HT-29 (cell line): ENCODE data around the gene PACRG. TPM values are rescaled to one million over a fixed set of nuclear protein-coding genes. Genes with fewer than 3 reads are reported as not detected.

Experiments used
- DNase-seq: peaks from one replicate; pipeline ENCODE4 v3.0.0-alpha.2; 2015; ENCODE audit warnings: low spot score
- total RNA-seq: library from RNA; depleted of rRNA; stranded (reverse); fragments of >200 nt; shearing (Covaris generic); gene quantifications from 2 replicates; pipeline ENCODE4 v1.2.3, GENCODE V29; 2014

Gene PACRG
- total RNA-seq, 1 experiment from 2014 or later: 0.81 TPM

DNA sequence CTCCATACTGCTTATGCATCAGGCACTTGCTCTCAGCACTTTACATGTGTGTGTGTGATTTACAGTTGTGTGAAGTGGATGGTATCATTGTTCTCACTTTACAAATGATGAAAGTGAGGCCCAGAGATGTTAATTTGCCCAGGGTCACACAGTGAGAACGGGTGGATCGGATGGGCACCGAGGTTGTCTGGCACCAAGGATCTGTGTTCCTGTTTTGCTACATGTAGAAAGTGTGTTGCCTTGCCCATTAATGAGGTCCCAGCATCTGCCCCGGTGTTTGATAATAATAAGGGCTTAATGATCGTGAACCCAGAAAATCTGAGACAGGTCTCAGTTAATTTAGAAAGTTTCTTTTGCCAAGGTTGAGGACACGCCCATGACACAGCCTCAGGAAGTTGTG is 470.6 kb downstream of the PACRG start:
- DNase-seq: no peak

- no peak for DNase-seq
Observed at GRCh38 chr6:163199371-163199770, 471.6 kb downstream of the PACRG start.

GRCh38 chr6:163200289-163200688 is 472.5 kb downstream of the PACRG start:
- no peak for DNase-seq

DNA sequence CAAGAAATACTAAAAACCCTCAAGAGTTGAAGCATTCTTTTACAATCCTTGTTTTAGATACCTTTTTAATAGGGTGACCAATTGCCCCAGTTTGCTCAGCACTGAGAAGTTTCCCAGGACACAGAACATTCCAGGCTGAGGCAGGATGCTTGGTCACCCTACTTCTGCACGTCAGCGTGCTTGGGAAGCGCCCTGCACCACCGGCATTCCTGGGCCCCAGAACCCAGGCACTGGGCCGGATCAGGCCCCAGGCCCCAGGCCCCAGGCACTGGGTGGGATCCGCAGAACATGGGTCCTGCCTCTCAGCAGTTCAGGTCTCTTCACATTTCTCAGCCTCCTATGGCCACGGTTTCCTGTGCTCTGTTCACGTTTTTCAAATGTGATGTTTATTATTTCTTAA is 472.9 kb downstream of the PACRG start:
- no peak for DNase-seq

- no peak for DNase-seq
Observed at GRCh38 chr6:163201855-163202254, 474.1 kb downstream of the PACRG start.

- no peak for DNase-seq
Observed at GRCh38 chr6:163206196-163206595, 478.4 kb downstream of the PACRG start.

DNA sequence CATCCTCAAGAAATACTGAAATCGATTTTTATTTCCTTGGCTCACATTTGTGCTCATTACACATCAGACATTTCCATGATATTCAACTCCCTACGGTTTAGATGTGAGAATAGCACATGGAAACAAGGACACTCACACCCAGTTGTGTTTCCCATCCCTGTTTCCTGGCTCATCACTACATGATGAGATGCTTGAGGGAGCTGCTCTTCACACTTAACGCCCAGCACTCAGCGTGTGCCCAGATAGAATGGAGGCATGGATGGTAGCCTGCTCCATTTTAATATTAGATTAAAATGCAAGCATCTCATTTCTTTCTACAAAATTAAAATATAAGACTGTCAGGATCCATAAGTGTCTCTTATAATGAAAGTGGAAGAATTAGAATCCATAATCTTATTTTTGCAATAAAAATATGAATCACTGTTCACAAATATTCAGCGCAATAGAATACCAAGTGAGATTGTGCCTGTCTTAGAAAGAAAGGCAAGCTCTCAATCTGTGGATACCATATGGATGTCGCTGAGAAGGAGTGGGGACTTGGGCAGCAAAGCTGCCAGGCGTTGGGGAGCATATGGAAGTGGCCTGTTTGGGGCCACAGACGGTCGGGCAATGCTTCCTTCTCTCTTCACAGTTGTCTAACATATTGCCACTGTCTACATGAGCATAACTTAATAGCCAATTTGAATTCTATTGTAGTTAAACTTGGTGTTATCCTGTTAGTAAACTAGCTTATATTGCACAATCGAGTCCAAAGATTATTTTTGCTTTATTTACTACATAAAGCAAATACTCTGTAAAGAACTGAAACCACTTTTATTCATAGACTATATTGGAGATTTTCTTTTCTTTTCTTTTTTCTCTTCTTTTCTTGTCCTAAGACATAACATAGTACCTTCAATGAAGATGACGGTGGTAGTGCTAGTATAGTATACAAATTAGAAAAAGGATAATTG is 479.9 kb downstream of the PACRG start:
- no peak for DNase-seq

GRCh38 chr6:163209005-163209404 is 481.2 kb downstream of the PACRG start:
- DNase-seq: no peak

- no peak for DNase-seq
Observed at GRCh38 chr6:163212123-163212522, 484.3 kb downstream of the PACRG start.

GRCh38 chr6:163214259-163214658 is 486.5 kb downstream of the PACRG start:
- DNase-seq: no peak

GRCh38 chr6:163218361-163218894 is 490.7 kb downstream of the PACRG start:
- no peak for DNase-seq

DNA sequence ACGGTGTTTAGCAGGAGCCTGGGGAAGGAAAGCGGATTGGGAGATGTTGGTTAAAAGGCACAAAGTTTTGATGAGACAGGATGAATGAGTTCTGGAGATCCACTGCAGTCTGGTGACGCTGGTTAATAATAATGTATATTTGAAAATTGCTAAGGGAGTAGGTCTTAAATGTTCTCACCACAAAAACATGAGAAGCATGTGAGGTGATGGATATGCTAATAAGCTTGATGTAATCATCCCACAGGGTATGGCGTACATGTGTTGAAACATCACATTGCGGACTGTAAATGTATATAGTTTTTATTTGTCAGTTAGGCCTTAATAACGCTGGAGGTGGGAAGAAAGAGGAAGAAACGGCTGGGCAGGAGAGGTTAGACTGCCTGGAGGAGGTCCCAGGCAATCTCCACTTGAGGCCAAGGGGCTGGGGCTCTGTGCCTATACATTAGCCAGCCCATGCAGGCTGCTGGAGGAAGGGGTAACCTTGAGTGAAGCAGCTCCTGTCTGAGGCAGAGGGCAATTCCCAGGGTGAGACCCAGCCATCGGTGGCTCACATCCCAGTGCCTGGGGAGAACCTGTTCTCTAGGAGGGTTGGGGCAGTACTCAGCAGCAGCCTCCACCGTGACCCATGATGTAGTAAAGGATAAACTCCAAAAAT is 498.5 kb downstream of the PACRG start:
- no peak for DNase-seq

- no peak for DNase-seq
Observed at GRCh38 chr6:163226836-163227485, 499.2 kb downstream of the PACRG start.

DNA sequence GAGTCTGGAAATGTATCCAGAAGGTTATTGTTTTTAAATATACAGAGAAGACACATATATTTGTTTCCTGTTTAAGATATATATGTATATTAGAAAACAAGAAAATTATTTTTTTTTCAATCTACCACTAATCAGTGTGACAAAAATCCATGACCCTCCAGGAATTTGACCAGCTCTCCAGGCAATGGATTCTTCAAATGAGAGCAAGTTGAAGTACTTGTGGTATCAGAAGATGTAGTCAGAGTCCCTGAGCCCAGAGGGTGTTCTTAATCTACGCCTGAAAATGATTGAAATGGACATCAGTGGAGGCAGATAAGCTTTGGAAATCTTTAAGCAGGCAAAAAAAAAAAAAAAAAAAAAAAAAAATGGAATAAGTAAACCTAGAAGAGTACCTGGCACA is 500.3 kb downstream of the PACRG start:
- no peak for DNase-seq

- no peak for DNase-seq
Observed at GRCh38 chr6:163229050-163229449, 501.3 kb downstream of the PACRG start.

DNA sequence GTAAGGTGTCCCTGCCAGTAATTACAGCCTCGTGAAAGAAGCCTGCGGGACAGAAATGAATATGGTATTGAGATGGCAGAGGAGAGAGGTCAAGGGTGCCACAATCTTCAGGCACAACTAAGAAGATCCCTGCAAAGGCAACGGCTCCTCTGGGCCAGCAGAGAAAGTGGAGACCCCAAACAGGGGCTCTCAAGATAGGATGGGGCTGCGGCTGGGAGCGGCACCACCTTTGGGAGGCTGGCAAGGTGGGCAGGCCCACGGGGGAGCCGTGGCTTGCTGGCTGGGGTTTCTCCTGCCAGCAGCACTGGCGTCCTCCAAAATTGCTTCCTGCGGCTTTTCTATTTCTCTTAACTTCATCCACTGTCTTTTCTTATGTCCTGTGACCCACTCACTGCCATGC is 503.1 kb downstream of the PACRG start:
- no peak for DNase-seq

GRCh38 chr6:163231356-163232014 is 503.7 kb downstream of the PACRG start:
- DNase-seq: no peak

GRCh38 chr6:163232015-163232523 is 504.3 kb downstream of the PACRG start:
- no peak for DNase-seq

DNA sequence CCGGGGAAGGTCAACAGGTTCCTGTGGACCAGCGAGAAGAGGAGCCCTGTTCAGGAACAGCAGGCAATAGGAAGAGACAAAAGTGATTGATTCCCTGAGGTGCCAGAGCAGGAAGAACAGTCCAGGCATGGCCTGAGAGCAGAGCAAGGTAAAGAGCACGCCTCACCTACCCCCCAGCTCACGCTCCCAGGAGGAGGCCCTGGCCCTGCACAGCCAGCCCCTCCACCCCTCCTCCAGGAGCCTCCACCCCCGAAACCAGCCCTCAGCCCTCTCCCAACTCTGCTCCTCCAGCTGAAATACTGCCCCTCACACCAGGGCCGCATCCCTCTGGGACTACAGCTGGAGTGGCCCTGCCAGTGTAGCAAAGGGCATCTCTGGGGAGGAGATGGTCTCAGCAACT is 504.9 kb downstream of the PACRG start:
- no peak for DNase-seq

DNA sequence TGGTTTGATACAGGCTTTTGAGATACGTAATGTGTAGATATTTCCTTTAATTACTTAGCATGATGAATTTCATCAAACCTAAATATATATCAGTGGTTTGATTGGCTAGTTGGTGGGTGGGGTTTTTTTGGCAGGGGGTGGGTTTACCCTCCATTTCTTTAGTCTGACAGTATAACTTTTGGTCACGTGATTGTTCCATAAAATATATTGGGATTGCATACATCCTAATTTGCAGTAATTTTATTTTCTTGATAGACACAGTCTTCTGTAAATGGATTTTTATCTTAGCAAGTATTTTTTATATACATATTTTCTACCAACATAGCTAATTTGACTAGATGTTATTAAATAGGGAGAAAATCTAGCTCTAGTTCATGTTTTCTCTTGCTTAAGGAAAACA is 509.3 kb downstream of the PACRG start:
- DNase-seq: no peak

DNA sequence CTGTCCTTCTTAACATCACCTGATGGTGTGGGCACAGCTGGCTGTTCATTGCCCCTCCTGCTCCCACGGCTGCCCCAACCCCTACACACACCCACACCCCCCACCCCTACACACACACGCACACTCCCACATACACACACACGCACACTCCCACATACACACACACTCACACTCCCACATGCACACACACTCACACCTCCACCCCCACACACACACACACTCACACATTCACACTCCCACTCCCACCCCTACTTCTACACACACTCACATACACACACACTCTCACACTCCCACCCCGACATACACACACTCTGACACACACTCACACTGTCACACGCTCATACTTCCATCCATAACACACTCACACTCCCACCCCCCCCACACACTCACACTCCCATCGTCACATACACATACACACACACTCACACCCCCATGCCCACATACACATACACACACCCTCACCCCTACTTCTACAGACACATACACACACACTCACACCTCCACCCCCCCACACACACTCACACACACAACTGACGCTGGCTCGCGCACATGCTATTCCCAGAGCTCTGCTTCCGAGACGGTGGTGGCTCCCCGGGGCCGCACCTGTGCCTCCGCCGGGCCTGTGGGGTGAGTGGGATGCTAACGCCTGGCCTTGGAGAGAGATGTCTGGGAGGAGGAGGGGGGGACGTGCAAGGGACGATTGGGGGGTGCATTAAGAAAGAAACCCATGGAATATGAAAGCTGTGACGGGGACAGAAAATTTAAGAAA is 512.0 kb downstream of the PACRG start:
- no peak for DNase-seq
